Smooth muscle cell (in vitro differentiated cells): ENCODE data around the gene SLC25A47. TPM values are rescaled to one million over a fixed set of nuclear protein-coding genes. Genes with fewer than 3 reads are reported as not detected.

ENCODE experiments used
- DNase-seq: peaks from one replicate; lab custom pipeline; 2025; ENCODE audit not compliant: unreplicated experiment; lab: John Stamatoyannopoulos, UW
- H2AFZ ChIP-seq: fragments of 200-600 bp; sonication (generic); 2 replicates; pipeline ENCODE4 v1.6.0; 2016; ENCODE audit warnings: antibody characterized with exemption, low read depth, mild to moderate bottlenecking
- H3F3A ChIP-seq: fragments of 200-600 bp; sonication (generic); 2 replicates; pipeline ENCODE4 v1.6.0; 2017; ENCODE audit warnings: antibody characterized with exemption, low read depth
- H3K27ac ChIP-seq: fragments of 200-600 bp; sonication (generic); 2 replicates; pipeline ENCODE4 v1.5.1; 2016; ENCODE audit warnings: low read depth, mild to moderate bottlenecking
- H3K27me3 ChIP-seq: fragments of 200-600 bp; sonication (generic); 2 replicates; pipeline ENCODE4 v1.6.1; 2016; ENCODE audit warnings: low read depth, mild to moderate bottlenecking
- H3K36me3 ChIP-seq: fragments of 200-600 bp; sonication (generic); 2 replicates; pipeline ENCODE4 v1.5.1; 2016; ENCODE audit warnings: low read depth
- H3K4me1 ChIP-seq: fragments of 200-600 bp; sonication (generic); 2 replicates; pipeline ENCODE4 v1.5.1; 2016; ENCODE audit warnings: low read depth
- H3K4me2 ChIP-seq: fragments of 200-600 bp; sonication (generic); 2 replicates; pipeline ENCODE4 v1.6.0; 2016; ENCODE audit warnings: mild to moderate bottlenecking
- H3K4me3 ChIP-seq: fragments of 200-600 bp; sonication (generic); 2 replicates; pipeline ENCODE4 v1.5.1; 2016; ENCODE audit warnings: mild to moderate bottlenecking
- H3K79me2 ChIP-seq: fragments of 200-600 bp; sonication (generic); 2 replicates; pipeline ENCODE4 v1.6.0; 2016; ENCODE audit warnings: low read depth, mild to moderate bottlenecking
- H3K9ac ChIP-seq: fragments of 200-600 bp; sonication (generic); 2 replicates; pipeline ENCODE4 v1.6.0; 2016; ENCODE audit warnings: low read depth
- H3K9me3 ChIP-seq: fragments of 200-600 bp; sonication (generic); replicated peaks from 2 replicates; pipeline ENCODE4 v1.5.1; 2016; ENCODE audit warnings: low read depth
- H4K20me1 ChIP-seq: fragments of 200-600 bp; sonication (generic); 2 replicates; pipeline ENCODE4 v1.6.0; 2016; ENCODE audit warnings: low read depth
- CTCF ChIP-seq: fragments of 200-600 bp; sonication (generic); IDR thresholded peaks from 2 replicates; pipeline ENCODE4 v1.5.1; 2017; ENCODE audit warnings: borderline replicate concordance, mild to moderate bottlenecking, antibody characterized with exemption; ENCODE audit not compliant: insufficient read depth, poor library complexity, severe bottlenecking
- WGBS: methylation state at CpG from one replicate; pipeline ENCODE4 v1.1.7; 2016; ENCODE audit warnings: low lambda C conversion rate; 5-methylcytosine and 5-hydroxymethylcytosine counted together
- polyA plus RNA-seq: library from polyadenylated mRNA; unstranded; fragments of >200 nt; fragmentation: Nextera tagmentation; extraction: Ambion mirVana; gene quantifications from 2 replicates; pipeline ENCODE4 v1.2.1, GENCODE V29; 2016
- total RNA-seq: library from RNA; depleted of rRNA; stranded (reverse); fragments of >200 nt; gene quantifications from 2 replicates; pipeline ENCODE4 v1.2.3, GENCODE V29; 2014

Gene SLC25A47
- total and polyA plus RNA-seq, 2 experiments from 2014 or later = not detected

- Histone ChIP-seq H3K36me3 (peaks cover 7% of the 10 kb centered on the region), H3K4me3 (no peak overlapping the region), H3K27ac (no peak overlapping the region), H3K9ac (no peak overlapping the region), H3K9me3 (no peaks in the 10 kb centered on the region), H3K4me2 (no peak overlapping the region), H3K79me2 (no peaks in the 10 kb centered on the region), H3K27me3 (no peaks in the 10 kb centered on the region), H4K20me1 (no peaks in the 10 kb centered on the region), H3F3A (no peaks in the 10 kb centered on the region), H2AFZ (no peak overlapping the region), H3K4me1 (no peaks in the 10 kb centered on the region)
- WGBS = 93% methylated on average over 14 of the region's 14 CpGs
- DNase-seq = no peak
- no peak for TF ChIP-seq CTCF
Observed at GRCh38 chr14:100348784-100349685, 25.9 kb downstream of the SLC25A47 start.

DNA sequence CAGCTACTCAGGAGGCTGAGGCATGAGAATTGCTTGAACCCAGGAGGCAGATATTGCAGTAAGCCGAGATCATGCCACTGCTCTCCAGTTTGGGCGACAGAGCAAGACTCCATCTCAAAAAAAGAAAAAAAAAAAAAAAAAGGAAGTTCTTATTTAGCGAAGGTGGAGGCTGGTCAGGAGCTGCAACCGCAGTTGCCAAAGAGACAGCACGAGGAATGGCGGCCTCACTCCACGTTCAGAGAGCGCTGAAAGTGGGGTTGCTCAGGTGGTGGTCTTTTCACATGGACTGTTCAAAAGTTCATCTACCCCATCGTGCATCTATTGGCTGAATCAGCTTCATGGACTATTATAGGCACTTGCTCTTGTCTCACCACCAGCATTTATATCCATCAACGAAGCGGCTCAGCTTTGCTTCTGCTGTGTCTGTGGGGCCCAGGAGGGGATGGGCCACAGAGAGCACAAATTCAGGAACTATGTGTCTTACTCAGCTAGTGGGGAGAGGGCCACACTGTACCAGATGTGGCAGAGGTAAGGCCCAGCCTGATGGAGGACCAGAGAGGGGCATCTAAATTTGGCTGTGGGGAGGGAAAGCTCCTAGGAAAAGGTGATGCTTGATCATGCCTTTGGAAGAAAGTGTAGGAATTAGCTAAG is 27.3 kb downstream of the SLC25A47 start:
- Histone ChIP-seq H3K36me3 (peaks cover 15% of the 10 kb centered on the region), H3K4me1 (no peaks in the 10 kb centered on the region), H3K27me3 (no peaks in the 10 kb centered on the region), H3K79me2 (no peaks in the 10 kb centered on the region), H3F3A (no peaks in the 10 kb centered on the region), H3K9ac (no peak overlapping the region), H4K20me1 (no peaks in the 10 kb centered on the region), H3K4me2 (no peak overlapping the region), H3K9me3 (no peaks in the 10 kb centered on the region), H3K4me3 (no peak overlapping the region), H2AFZ (no peak overlapping the region), H3K27ac (no peak overlapping the region)
- no peak for DNase-seq
- 98% methylated on average over 11 of the region's 11 CpGs for WGBS
- no peak for TF ChIP-seq CTCF

DNA sequence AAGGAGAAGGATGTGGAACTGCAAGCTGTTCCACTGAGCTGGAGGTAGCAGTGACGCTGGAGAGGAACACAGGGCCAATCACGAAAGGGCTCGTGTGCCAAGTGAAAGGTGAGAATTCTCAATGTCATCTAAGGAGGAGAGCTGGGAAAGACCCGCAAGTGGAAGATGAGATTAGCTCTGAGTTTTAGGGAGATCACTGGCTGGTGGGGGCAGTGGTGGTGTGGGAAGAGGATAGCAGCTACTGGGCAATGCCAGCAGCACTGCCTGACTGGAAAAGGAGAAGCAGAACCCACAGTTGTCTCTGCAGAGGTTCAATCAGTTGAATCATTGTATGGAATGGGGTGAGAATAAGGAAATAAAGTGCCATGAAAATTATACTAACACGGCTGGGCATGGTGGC is 27.8 kb downstream of the SLC25A47 start:
- Histone ChIP-seq H3K27me3 (no peaks in the 10 kb centered on the region), H3K4me3 (no peak overlapping the region), H3K9ac (no peak overlapping the region), H3K27ac (no peak overlapping the region), H2AFZ (no peak overlapping the region), H3K79me2 (no peaks in the 10 kb centered on the region), H3K4me2 (no peak overlapping the region), H3F3A (no peaks in the 10 kb centered on the region), H3K9me3 (no peaks in the 10 kb centered on the region), H3K36me3 (peaks cover 15% of the 10 kb centered on the region), H4K20me1 (no peaks in the 10 kb centered on the region), H3K4me1 (no peaks in the 10 kb centered on the region)
- WGBS = 93% methylated on average over 5 of the region's 5 CpGs
- no peak for DNase-seq
- TF ChIP-seq CTCF = no peak
